ENCODE measurements around the gene PDIA6. TPM values are rescaled to one million over a fixed set of nuclear protein-coding genes. Genes with fewer than 3 reads are reported as not detected.

PDIA6 gene
- total and polyA plus RNA-seq, 10 of the 15 experiments (the other 5 are each of a cell fraction or from before 2014, with no cell fraction given): 148 to 526 (median 209) TPM

DNA sequence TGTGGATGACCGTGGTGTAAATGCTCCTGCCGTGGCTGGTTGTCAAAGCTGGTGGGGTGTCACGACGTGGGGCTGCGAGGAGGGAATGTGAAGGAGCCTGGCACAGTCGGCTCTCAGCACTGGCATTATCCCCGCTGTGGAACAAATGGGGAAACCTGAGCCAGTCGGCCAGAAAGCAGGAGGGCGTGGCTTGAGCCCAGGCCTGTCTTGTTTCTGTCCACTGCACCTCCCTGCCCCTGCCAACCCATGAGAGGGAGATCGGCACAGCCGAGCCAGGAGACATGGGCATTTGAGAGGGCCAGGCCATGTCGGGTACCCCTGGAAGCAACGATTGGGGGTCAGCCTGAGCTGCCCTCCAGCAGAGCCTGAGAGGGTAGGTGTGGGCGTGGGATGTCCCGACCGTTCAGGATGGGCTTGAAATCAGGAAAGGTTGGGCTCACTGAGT, 44.5 kb downstream of the PDIA6 start:
- Histone ChIP-seq H3K9me3 (replicated peaks; ENCODE audit: control insufficient read depth, insufficient read depth, low read length) (no peaks in the 10 kb centered on the region), H3K27me3 (replicated peaks in 1 of 2; ENCODE audit: control insufficient read depth in 2 of 2, insufficient read depth in 2 of 2, low read length in 1 of 2) (no peaks in the 10 kb centered on the region; a peak in 1 of 4 replicates), H3K36me3 (ENCODE audit: control insufficient read depth in 2 of 2, insufficient read depth in 2 of 2, low read length in 1 of 2) (no peaks in the 10 kb centered on the region), H2AFZ (ENCODE audit: control insufficient read depth, low read depth, low read length) (no peak overlapping the region), H4K20me1 (ENCODE audit: control insufficient read depth, insufficient read depth) (no peaks in the 10 kb centered on the region), H3K27ac (ENCODE audit: control insufficient read depth, insufficient read depth) (no peak overlapping the region), H3K79me2 (ENCODE audit: control insufficient read depth, insufficient read depth, low read length) (no peaks in the 10 kb centered on the region), H3K4me1 (ENCODE audit: control insufficient read depth, insufficient read depth, low read length) (no peaks in the 10 kb centered on the region), H3K4me3 (no peak overlapping the region), H3K9ac (ENCODE audit: control insufficient read depth, insufficient read depth, low read length) (no peak overlapping the region), H3K4me2 (ENCODE audit: control insufficient read depth, insufficient read depth) (no peak overlapping the region)
- CTCF ChIA-PET: no interaction called here
- SMC1A ChIA-PET (ENCODE audit: uncharacterized antibody, unreplicated experiment): no interaction called here
- RAD21 ChIA-PET (ENCODE audit: unreplicated experiment): no interaction called here
- in situ Hi-C loops (cut with MboI) (no loop called here), intact Hi-C loops (cut with micrococcal nuclease; ENCODE audit: unreplicated experiment) (no loop called here)
- POLR2A ChIA-PET: no interaction called here
- no TSS peak for BruUV-seq (replicated peaks)
- FAIRE-seq (no peak), DNase-seq (ENCODE audit: low read depth, low spot score) (no peak), ATAC-seq (no peak)
- TF ChIP-seq SUZ12 (IDR thresholded peaks at IDR 0.05; ENCODE audit: unreplicated experiment) (no peak), RAD51 (IDR thresholded peaks at IDR 0.05) (no peak), STAT3 (IDR thresholded peaks at IDR 0.05; ENCODE audit: low read depth, low read length) (no peak), KLF5 (IDR thresholded peaks at IDR 0.05; ENCODE audit: partially characterized antibody) (no peak), E2F8 (IDR thresholded peaks at IDR 0.05; ENCODE audit: low read depth, partially characterized antibody) (no peak), WRNIP1 (IDR thresholded peaks at IDR 0.05; ENCODE audit: borderline replicate concordance, low read depth, low read length) (no peak), ZNF384 (IDR thresholded peaks at IDR 0.05; ENCODE audit: borderline replicate concordance, low read depth, low read length) (no peak), RELA (IDR thresholded peaks at IDR 0.05; ENCODE audit: borderline replicate concordance, partially characterized antibody) (no peak), MYB (IDR thresholded peaks at IDR 0.05; ENCODE audit: borderline replicate concordance, low read depth, low read length) (no peak), CHD4 (IDR thresholded peaks at IDR 0.05) (no peak), BMI1 (IDR thresholded peaks at IDR 0.05; ENCODE audit: borderline replicate concordance) (no peak), FOXM1 (IDR thresholded peaks at IDR 0.05; ENCODE audit: low read depth, low read length) (no peak), SMC3 (IDR thresholded peaks at IDR 0.05; ENCODE audit: borderline replicate concordance, low read length) (no peak), DPF2 (IDR thresholded peaks at IDR 0.05) (no peak), SUPT20H (IDR thresholded peaks at IDR 0.05; ENCODE audit: borderline replicate concordance, control insufficient read depth, low read depth, low read length) (no peak), SPI1 (IDR thresholded peaks at IDR 0.05; ENCODE audit: borderline replicate concordance, insufficient read depth, low read depth, low read length) (no peak), SIN3A (IDR thresholded peaks at IDR 0.05; ENCODE audit: low read depth, low read length) (no peak)
- TF ChIP-seq, protein P1, sequence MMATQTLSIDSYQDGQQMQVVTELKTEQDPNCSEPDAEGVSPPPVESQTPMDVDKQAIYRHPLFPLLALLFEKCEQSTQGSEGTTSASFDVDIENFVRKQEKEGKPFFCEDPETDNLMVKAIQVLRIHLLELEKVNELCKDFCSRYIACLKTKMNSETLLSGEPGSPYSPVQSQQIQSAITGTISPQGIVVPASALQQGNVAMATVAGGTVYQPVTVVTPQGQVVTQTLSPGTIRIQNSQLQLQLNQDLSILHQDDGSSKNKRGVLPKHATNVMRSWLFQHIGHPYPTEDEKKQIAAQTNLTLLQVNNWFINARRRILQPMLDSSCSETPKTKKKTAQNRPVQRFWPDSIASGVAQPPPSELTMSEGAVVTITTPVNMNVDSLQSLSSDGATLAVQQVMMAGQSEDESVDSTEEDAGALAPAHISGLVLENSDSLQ (IDR thresholded peaks at IDR 0.05): no peak
- WGBS (ENCODE audit: insufficient coverage, insufficient replicate concordance, low lambda C conversion rate, missing lambda C conversion rate): 33% methylated on average over 16 of the region's 16 CpGs

Data from GM12878 (cell line).